ENCODE results near the gene FASTKD3.

DNA sequence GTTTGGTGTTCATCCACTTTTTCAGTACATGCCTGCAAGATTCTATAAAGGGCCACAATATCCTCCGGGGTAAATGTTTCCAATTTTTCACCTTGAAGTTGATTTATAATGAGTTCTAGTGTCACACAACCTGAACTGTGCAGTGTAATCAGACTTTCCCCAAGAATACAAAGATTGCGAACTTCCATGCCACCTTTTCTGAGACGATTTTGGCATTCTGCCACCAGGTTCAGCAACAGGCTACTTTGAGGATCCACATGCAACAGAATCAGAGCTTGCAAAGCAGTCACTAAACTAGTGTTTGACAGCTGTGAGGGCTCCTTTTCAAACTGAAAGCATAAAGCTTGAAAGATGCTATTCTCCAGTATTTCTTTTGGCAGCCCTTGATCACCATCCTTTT is 1.6 kb downstream of the FASTKD3 start:
- TF ChIP-seq, protein P1, sequence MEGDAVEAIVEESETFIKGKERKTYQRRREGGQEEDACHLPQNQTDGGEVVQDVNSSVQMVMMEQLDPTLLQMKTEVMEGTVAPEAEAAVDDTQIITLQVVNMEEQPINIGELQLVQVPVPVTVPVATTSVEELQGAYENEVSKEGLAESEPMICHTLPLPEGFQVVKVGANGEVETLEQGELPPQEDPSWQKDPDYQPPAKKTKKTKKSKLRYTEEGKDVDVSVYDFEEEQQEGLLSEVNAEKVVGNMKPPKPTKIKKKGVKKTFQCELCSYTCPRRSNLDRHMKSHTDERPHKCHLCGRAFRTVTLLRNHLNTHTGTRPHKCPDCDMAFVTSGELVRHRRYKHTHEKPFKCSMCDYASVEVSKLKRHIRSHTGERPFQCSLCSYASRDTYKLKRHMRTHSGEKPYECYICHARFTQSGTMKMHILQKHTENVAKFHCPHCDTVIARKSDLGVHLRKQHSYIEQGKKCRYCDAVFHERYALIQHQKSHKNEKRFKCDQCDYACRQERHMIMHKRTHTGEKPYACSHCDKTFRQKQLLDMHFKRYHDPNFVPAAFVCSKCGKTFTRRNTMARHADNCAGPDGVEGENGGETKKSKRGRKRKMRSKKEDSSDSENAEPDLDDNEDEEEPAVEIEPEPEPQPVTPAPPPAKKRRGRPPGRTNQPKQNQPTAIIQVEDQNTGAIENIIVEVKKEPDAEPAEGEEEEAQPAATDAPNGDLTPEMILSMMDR (conservative IDR thresholded peaks at IDR 0.05 in 1 of 2, IDR thresholded peaks at IDR 0.05 in 1 of 2; ENCODE audit: extremely low read depth in 1 of 2, insufficient read depth in 1 of 2, low read depth in 1 of 2, low read length in 2 of 2): no peak
- no peak for TF ChIP-seq EZH2 (IDR thresholded peaks at IDR 0.05; ENCODE audit: borderline replicate concordance, low read length)
